Keratinocyte (primary cell): ENCODE measurements around the gene TEX13D. TPM values are rescaled to one million over a fixed set of nuclear protein-coding genes. Genes with fewer than 3 reads are reported as not detected.

Source experiments
- DNase-seq: peaks from one replicate; pipeline ENCODE4 v3.0.0-alpha.2; 2011; ENCODE audit warnings: low read depth, missing footprints, low spot score
- FAIRE-seq: peaks from 2 replicates; lab custom pipeline; 2011; peaks lifted over from hg19 to GRCh38; lab: Jason Lieb, UNC
- H2AFZ ChIP-seq: 2 replicates; pipeline ENCODE4 v1.6.0; 2012; ENCODE audit warnings: low read length, control low read depth, inconsistent platforms; ENCODE audit not compliant: control insufficient read depth
- H3K27ac ChIP-seq: 2 replicates; pipeline ENCODE4 v1.5.1; 2011; ENCODE audit warnings: low read length; ENCODE audit not compliant: control insufficient read depth, insufficient read depth
- H3K27me3 ChIP-seq: 3 replicates; pipeline ENCODE4 v1.6.0; 2011; ENCODE audit warnings: low read length; ENCODE audit not compliant: control insufficient read depth, insufficient read depth; ENCODE audit errors: extremely low read depth
- H3K36me3 ChIP-seq, 2 experiments: 2 replicates in 1 of 2; 3 replicates in 1 of 2; pipeline ENCODE4 v1.5.1; 2011; ENCODE audit warnings: low read length in 2 of 2, mild to moderate bottlenecking in 1 of 2; ENCODE audit not compliant: control insufficient read depth in 2 of 2, insufficient read depth in 2 of 2; ENCODE audit errors: extremely low read depth in 1 of 2
- H3K4me1 ChIP-seq: 3 replicates; pipeline ENCODE4 v1.5.1; 2011; ENCODE audit warnings: low read length; ENCODE audit not compliant: control insufficient read depth, insufficient read depth; ENCODE audit errors: extremely low read depth
- H3K4me2 ChIP-seq: 3 replicates; pipeline ENCODE4 v1.6.0; 2011; ENCODE audit warnings: low read depth, low read length; ENCODE audit not compliant: control insufficient read depth, insufficient read depth; ENCODE audit errors: extremely low read depth
- H3K4me3 ChIP-seq, 3 experiments: fragments of 200-600 bp in 1 of 3; sonication (generic) in 1 of 3; 2 replicates in 2 of 3; 3 replicates in 1 of 3; pipeline ENCODE4 v1.5.1; 2011 to 2016; ENCODE audit warnings: low read length in 3 of 3, mild to moderate bottlenecking in 3 of 3, control low read depth in 2 of 3, inconsistent platforms in 1 of 3, low read depth in 1 of 3, mixed read lengths in 1 of 3, mixed run types in 1 of 3, moderate library complexity in 1 of 3; ENCODE audit not compliant: control insufficient read depth in 2 of 3, insufficient read depth in 2 of 3; ENCODE audit errors: extremely low read depth in 1 of 3
- H3K79me2 ChIP-seq: 2 replicates; pipeline ENCODE4 v1.6.0; 2012; ENCODE audit warnings: low read length; ENCODE audit not compliant: control insufficient read depth, insufficient read depth
- H3K9ac ChIP-seq: 3 replicates; pipeline ENCODE4 v1.6.0; 2011; ENCODE audit warnings: low read length; ENCODE audit not compliant: control insufficient read depth, insufficient read depth; ENCODE audit errors: extremely low read depth
- H3K9me1 ChIP-seq: 3 replicates; pipeline ENCODE4 v1.6.0; 2011; ENCODE audit warnings: low read length; ENCODE audit not compliant: control insufficient read depth, insufficient read depth; ENCODE audit errors: extremely low read depth
- H3K9me3 ChIP-seq: 2 replicates; pipeline ENCODE4 v1.5.1; 2012; ENCODE audit warnings: low read depth, low read length; ENCODE audit not compliant: control insufficient read depth
- H4K20me1 ChIP-seq: 3 replicates; pipeline ENCODE4 v1.6.0; 2011; ENCODE audit warnings: low read length; ENCODE audit not compliant: control insufficient read depth, insufficient read depth; ENCODE audit errors: extremely low read depth
- EZH2 ChIP-seq: IDR thresholded peaks from one replicate; pipeline ENCODE4 v1.6.1; 2012; ENCODE audit warnings: inconsistent platforms, mild to moderate bottlenecking, low read length, moderate library complexity
- dilution Hi-C: fragments of 300-500 bp; cut with MboI; formaldehyde crosslinking; loops from one replicate; pipeline ENCODE4 v1.7.0; 2020; ENCODE audit warnings: low sequenced_read_pairs; ENCODE audit not compliant: extremely low pct_ligation_motif_present
- polyA plus RNA-seq, 5 experiments: library from polyadenylated mRNA; depleted of rRNA in 3 of 5; stranded (reverse) in 3 of 5; stranded (forward) in 1 of 5; unstranded in 1 of 5; fragments of >200 nt; gene quantifications; 1 replicate in 1 of 5; 2 replicates in 3 of 5; 3 replicates in 1 of 5; pipeline versions ENCODE4 v1.2.1 to v1.2.3, GENCODE V29; 2011 to 2012; ENCODE audit warnings: missing spikeins in 2 of 5, low read depth in 1 of 5, low replicate concordance in 1 of 5
- small RNA-seq, 3 experiments: library from RNA; depleted of rRNA; stranded (forward); fragments of <200 nt; gene quantifications; one replicate each; pipeline ENCODE3, GENCODE V24; 2012; ENCODE audit warnings: low read depth in 3 of 3, low replicate concordance in 1 of 3; ENCODE audit not compliant: insufficient read length in 3 of 3
- TF ChIP-seq, protein P1 (sequence below), 3 experiments: IDR thresholded peaks in 1 of 3; conservative IDR thresholded peaks in 1 of 3; optimal IDR thresholded peaks in 1 of 3; 2 replicates in 2 of 3; 3 replicates in 1 of 3; pipeline versions ENCODE3 to v1.5.1; 2011; ENCODE audit warnings: low read length in 3 of 3, mild to moderate bottlenecking in 3 of 3, moderate library complexity in 2 of 3, control low read depth in 1 of 3, inconsistent platforms in 1 of 3; ENCODE audit not compliant: insufficient read depth in 2 of 3; ENCODE audit errors: extremely low read depth in 1 of 3

TEX13D gene
- polyA plus RNA-seq, 1 donor (not counting 4 experiments of a cell fraction or from before 2014, with no cell fraction given), result not detected

DNA sequence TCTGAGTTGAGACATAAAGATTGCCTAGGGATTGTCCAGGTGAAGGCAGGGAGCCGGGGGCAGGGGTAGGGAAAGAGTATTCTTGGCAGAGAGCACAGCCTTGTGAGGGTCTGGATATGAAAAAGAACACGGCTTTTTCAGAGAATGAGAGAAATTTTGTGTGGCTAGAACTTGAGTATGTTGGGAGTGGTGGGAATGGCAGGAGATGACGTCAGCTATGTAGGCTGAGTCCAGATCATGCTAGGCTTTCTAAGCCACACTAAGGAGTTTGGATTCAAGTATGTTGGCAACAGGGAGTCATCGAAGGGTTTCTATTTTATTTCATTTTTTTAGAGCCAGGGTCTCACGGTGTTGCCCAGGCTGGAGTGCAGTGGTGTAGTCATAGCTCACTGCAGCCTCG, 53.9 kb downstream of the TEX13D start:
- TF ChIP-seq EZH2, result no peak
- TF ChIP-seq, protein P1, sequence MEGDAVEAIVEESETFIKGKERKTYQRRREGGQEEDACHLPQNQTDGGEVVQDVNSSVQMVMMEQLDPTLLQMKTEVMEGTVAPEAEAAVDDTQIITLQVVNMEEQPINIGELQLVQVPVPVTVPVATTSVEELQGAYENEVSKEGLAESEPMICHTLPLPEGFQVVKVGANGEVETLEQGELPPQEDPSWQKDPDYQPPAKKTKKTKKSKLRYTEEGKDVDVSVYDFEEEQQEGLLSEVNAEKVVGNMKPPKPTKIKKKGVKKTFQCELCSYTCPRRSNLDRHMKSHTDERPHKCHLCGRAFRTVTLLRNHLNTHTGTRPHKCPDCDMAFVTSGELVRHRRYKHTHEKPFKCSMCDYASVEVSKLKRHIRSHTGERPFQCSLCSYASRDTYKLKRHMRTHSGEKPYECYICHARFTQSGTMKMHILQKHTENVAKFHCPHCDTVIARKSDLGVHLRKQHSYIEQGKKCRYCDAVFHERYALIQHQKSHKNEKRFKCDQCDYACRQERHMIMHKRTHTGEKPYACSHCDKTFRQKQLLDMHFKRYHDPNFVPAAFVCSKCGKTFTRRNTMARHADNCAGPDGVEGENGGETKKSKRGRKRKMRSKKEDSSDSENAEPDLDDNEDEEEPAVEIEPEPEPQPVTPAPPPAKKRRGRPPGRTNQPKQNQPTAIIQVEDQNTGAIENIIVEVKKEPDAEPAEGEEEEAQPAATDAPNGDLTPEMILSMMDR (optimal IDR thresholded peaks at IDR 0.05 in 1 of 3, IDR thresholded peaks at IDR 0.05 in 1 of 3, conservative IDR thresholded peaks at IDR 0.05 in 1 of 3; ENCODE audit: extremely low read depth in 1 of 3, insufficient read depth in 2 of 3, low read length in 3 of 3), result no peak

More for the DNA sequence above, 53.9 kb downstream of the TEX13D start:
- Histone ChIP-seq H3K4me3 (no peak overlapping the region), H3K79me2 (no peaks in the 10 kb centered on the region), H3K9me3 (no peaks in the 10 kb centered on the region), H3K27ac (no peak overlapping the region), H3K4me1 (no peaks in the 10 kb centered on the region), H3K36me3 (no peaks in the 10 kb centered on the region), H3K9me1 (no peaks in the 10 kb centered on the region), H3K27me3 (no peaks in the 10 kb centered on the region), H3K4me2 (no peak overlapping the region), H3K9ac (no peak overlapping the region), H4K20me1 (no peaks in the 10 kb centered on the region), H2AFZ (no peak overlapping the region)
- dilution Hi-C loops, result no loop called here
- FAIRE-seq (no peak), DNase-seq (no peak)

Small RNA genes lying within 50 kb of the gene (small RNA-seq; reads per million reads assigned to genes)
- 0 reads per million in 3 experiments for gene AL022718.1

Other genes with a start within 250 kb of the TEX13D start
- gene SH2D1A, start 13.9 kb downstream of the TEX13D start, polyA plus RNA-seq, result 0.02 to 0.05 TPM (median 0.04 TPM) in 3 replicates